Activated CD4-positive, alpha-beta T cell treated with anti-CD3 and anti-CD28 coated beads, Interleukin-2, amount 10 ng/mL, durations not matched to agents 7 days and 5 days (primary cell): ENCODE data around the gene XRN1. TPM values are rescaled to one million over a fixed set of nuclear protein-coding genes. Genes with fewer than 3 reads are reported as not detected.

Experiments used
- CTCF ChIA-PET: fragments of 350-600 bp; sonication (Branson Sonifier 250); formaldehyde crosslinking; loops from one replicate; lab custom pipeline; 2021; ENCODE audit warnings: antibody characterized with exemption; lab: Charles Lee
- POLR2A ChIA-PET: fragments of 350-600 bp; sonication (Branson Sonifier 250); formaldehyde crosslinking; loops from one replicate; lab custom pipeline; 2021; ENCODE audit warnings: antibody characterized with exemption; lab: Charles Lee
- DNase-seq: peaks from one replicate; pipeline ENCODE4 v3.0.0-alpha.2; 2020
- H3K27ac Mint-ChIP-seq: one replicate; pipeline ENCODE4 v1.8.0; 2021; ENCODE audit warnings: mild to moderate bottlenecking, moderate library complexity, mixed read lengths
- H3K27me3 Mint-ChIP-seq: one replicate; pipeline ENCODE4 v1.8.0; 2021; ENCODE audit warnings: mixed read lengths
- H3K36me3 Mint-ChIP-seq: one replicate; pipeline ENCODE4 v1.8.0; 2021; ENCODE audit warnings: low read depth, mixed read lengths
- H3K4me1 Mint-ChIP-seq: one replicate; pipeline ENCODE4 v1.8.0; 2021; ENCODE audit warnings: mixed read lengths
- H3K4me3 Mint-ChIP-seq: one replicate; pipeline ENCODE4 v1.8.0; 2021; ENCODE audit warnings: mild to moderate bottlenecking, moderate library complexity, mixed read lengths
- H3K9me3 Mint-ChIP-seq: one replicate; pipeline ENCODE4 v1.8.0; 2021; ENCODE audit warnings: mixed read lengths
- total RNA-seq, 2 experiments: library from RNA; stranded (reverse); gene quantifications; one replicate each; pipeline ENCODE4 v1.2.3, GENCODE V29; 2021

XRN1 gene
- total RNA-seq, 2 experiments from 2014 or later, result 77.8 to 109 TPM

DNA sequence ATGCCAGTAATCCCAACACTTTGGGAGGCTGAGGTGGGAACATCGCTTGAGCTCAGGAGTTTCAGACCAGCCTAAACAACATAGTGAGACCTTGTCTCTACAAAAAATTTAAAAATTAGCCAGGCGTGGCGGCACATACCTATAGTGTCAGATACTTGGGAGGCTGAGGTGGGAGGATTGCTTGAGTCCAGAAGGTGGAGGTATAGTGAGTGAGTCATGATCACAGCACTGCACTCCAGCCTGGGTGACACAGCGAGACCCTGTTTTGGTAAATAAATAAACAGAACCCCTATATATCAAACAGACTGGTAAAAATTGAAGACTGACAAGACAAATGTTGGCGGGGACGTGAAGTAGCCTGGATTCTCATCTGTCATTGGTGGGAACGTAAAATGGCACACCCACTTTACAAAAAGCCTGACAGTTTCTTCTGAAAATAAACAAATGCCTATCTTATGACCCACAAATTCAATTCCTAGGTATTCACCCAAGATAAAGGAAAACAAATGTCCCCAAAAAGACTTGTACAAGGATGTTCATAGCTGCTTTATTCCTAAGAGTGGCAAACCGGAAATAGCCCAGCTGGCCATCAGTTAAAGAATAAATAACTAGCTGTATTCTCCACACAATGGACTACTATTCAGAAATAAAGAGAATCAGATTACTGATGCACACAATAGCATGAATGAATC is 175.5 kb downstream of the XRN1 start:
- no peak for DNase-seq
- CTCF ChIA-PET, result no interaction called here
- peaks cover 1% of the 10 kb centered on the region for H3K27me3 Mint-ChIP-seq
- peaks cover 32% of the 10 kb centered on the region for H3K4me1 Mint-ChIP-seq
- H3K9me3 Mint-ChIP-seq, result peaks cover 6% of the 10 kb centered on the region
- peak overlapping the region; percentile 54 for H3K27ac Mint-ChIP-seq
- POLR2A ChIA-PET, result no interaction called here
- peaks cover 3% of the 10 kb centered on the region for H3K36me3 Mint-ChIP-seq
- no peak overlapping the region for H3K4me3 Mint-ChIP-seq

DNA sequence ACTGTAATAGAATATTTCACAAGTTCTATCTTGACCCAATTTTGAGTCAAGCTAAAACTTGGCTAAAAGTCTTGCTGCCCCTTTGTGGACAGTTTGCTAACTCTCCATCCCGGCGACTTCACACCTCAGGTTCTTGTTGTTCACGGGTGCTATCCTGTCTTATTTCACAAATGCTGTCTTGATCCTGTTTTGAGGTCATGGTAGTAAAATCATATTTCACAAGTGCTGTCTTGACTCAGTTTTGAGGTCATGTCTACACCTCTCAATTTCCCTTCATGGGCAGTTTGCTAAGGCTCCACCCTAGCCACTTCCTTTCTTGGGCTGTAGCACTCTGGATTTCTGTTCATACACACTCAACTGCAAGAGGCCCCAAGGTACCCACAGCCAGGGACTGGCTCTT is 177.4 kb downstream of the XRN1 start:
- H3K27me3 Mint-ChIP-seq, result no peaks in the 10 kb centered on the region
- ChIA-PET CTCF (interaction anchor here (0.9 to 1.8 kb wide), 2 partner anchors 8 to 9 kb away, joined by 3 to 6 read pairs; no protein-coding TSS in a partner anchor), POLR2A (no interaction called here)
- H3K4me3 Mint-ChIP-seq, result peak overlapping the region; percentile 1
- peaks cover 3% of the 10 kb centered on the region for H3K36me3 Mint-ChIP-seq
- H3K27ac Mint-ChIP-seq, result peak overlapping the region; percentile 82
- DNase-seq, result peak; percentile 59
- H3K4me1 Mint-ChIP-seq, result peaks cover 24% of the 10 kb centered on the region
- H3K9me3 Mint-ChIP-seq, result peaks cover 9% of the 10 kb centered on the region

DNA sequence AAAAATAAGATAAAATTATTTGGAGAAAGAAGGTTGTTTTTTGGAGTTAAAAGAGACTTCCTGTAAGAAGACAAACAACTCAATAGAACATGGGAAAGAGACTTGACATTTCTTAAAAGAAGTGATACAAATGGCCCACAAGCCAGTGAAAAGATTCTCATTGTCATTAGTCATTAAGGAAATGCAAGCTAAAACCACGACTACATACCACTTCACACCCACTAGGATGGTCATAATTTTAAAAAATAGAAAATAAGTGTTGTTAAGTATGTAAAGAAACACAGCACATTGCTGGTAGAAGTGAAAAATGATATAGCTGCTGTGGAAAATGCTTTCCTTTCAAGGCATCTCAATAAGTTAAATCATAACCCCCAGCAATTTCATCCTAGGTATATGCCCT is 178.1 kb downstream of the XRN1 start:
- ChIA-PET POLR2A (interaction anchor here (0.7 kb wide), 1 partner anchor 151 kb away, joined by 4 read pairs; no protein-coding TSS in a partner anchor), CTCF (interaction anchor here (1.8 kb wide), 1 partner anchor 10 kb away, joined by 6 read pairs; no protein-coding TSS in a partner anchor)
- H3K27me3 Mint-ChIP-seq, result no peaks in the 10 kb centered on the region
- H3K9me3 Mint-ChIP-seq, result peaks cover 12% of the 10 kb centered on the region
- DNase-seq, result no peak
- peaks cover 5% of the 10 kb centered on the region for H3K36me3 Mint-ChIP-seq
- H3K4me3 Mint-ChIP-seq, result no peak overlapping the region
- H3K27ac Mint-ChIP-seq, result peak overlapping the region; percentile 82
- peaks cover 20% of the 10 kb centered on the region for H3K4me1 Mint-ChIP-seq

DNA sequence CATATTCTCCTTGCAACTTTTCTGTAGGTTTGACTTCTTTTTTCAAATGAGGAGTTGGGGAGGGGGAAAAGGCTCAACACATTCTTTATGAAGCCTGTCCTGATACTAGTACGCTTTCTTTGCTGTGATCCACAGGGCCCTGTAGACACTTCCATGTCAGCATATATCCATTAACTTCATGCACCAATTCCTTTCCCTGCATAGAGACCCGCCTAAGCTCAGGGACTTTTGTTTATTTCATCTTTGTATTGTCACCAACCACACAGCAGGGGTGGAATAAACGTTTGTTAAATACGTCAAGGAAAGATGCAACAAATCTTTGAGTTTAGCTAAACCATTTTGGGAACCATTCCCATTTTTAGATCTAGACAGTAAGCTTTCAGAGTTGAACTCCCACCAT is 179.4 kb downstream of the XRN1 start:
- Mint-ChIP-seq H3K27me3 (no peaks in the 10 kb centered on the region), H3K4me3 (no peak overlapping the region), H3K9me3 (peaks cover 15% of the 10 kb centered on the region), H3K27ac (no peak overlapping the region), H3K4me1 (peaks cover 20% of the 10 kb centered on the region), H3K36me3 (peaks cover 5% of the 10 kb centered on the region)
- DNase-seq, result no peak
- ChIA-PET CTCF (interaction anchor here (1.1 kb wide), 1 partner anchor 12 kb away, joined by 7 read pairs; no protein-coding TSS in a partner anchor), POLR2A (no interaction called here)

DNA sequence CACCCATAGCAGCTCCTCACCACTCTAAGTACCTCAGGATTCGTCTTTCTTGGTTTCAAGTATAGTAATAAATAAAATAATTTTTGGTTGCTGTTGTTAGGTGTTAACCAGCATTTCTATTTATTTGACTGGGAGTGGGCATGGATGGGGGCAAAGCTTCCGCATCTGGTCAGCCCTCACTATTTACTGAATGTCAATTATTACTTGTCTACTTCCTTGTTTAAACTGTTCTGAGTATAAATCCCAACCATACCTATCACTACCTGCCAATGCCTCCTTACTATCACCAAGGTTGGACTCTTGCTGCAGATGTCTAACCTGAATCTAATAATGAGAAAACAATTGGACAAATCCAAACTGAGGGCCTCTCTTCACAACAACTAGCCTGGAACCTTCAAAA is 180.6 kb downstream of the XRN1 start:
- ChIA-PET CTCF (no interaction called here), POLR2A (no interaction called here)
- peaks cover 5% of the 10 kb centered on the region for H3K36me3 Mint-ChIP-seq
- no peak for DNase-seq
- H3K27me3 Mint-ChIP-seq, result no peaks in the 10 kb centered on the region
- H3K27ac Mint-ChIP-seq, result no peak overlapping the region
- H3K4me1 Mint-ChIP-seq, result peaks cover 20% of the 10 kb centered on the region
- H3K9me3 Mint-ChIP-seq, result peaks cover 12% of the 10 kb centered on the region
- H3K4me3 Mint-ChIP-seq, result no peak overlapping the region

DNA sequence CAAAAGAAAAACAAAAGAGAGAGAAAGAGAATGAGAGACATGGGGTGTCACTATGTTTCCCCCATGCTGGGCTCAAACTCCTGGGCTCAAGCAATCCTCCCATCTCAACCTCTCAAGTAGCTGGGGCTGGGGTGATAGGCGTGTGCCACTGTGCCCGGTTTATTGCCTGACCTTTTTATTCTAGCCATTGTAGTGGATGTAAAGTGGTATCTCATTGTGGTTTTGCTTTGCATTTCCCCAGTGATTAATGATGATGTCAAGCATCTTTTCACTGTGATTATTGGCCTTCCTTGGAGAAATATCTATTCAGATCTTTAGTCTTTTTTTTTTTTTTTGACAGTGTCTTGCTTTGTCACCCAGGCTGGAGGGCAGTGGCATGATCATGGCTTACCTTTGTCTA is 184.7 kb downstream of the XRN1 start:
- no peak overlapping the region for H3K4me3 Mint-ChIP-seq
- ChIA-PET CTCF (interaction anchor here (0.6 to 1.3 kb wide), 3 partner anchors 11 to 55 kb away, joined by 3 read pairs; no protein-coding TSS in a partner anchor), POLR2A (no interaction called here)
- peaks cover 9% of the 10 kb centered on the region for H3K9me3 Mint-ChIP-seq
- H3K27ac Mint-ChIP-seq, result no peak overlapping the region
- H3K27me3 Mint-ChIP-seq, result no peaks in the 10 kb centered on the region
- DNase-seq, result no peak
- H3K36me3 Mint-ChIP-seq, result peaks cover 2% of the 10 kb centered on the region
- H3K4me1 Mint-ChIP-seq, result no peaks in the 10 kb centered on the region

DNA sequence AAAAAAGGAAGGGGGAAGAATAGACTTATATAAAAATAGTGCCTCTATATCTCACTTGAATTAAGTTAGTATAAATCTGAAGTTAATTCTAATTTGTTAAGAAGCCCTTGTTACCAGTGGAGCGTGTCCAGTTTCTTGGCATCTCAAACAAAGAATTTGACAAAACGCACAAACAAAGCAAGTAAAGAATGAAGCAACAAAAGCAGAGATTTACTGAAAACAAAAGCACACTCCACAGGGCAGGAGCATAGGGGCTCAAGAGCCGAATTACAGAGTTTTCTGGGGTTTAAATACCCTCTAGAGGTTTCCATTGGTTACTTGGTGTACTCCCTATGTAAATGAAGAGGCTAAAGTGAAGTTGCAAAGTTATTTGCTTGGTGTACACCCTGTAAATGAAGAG is 188.5 kb downstream of the XRN1 start:
- CTCF ChIA-PET, result interaction anchor here (0.6 kb wide), 1 partner anchor 9 kb away, joined by 3 read pairs; no protein-coding TSS in a partner anchor
- DNase-seq, result no peak

DNA sequence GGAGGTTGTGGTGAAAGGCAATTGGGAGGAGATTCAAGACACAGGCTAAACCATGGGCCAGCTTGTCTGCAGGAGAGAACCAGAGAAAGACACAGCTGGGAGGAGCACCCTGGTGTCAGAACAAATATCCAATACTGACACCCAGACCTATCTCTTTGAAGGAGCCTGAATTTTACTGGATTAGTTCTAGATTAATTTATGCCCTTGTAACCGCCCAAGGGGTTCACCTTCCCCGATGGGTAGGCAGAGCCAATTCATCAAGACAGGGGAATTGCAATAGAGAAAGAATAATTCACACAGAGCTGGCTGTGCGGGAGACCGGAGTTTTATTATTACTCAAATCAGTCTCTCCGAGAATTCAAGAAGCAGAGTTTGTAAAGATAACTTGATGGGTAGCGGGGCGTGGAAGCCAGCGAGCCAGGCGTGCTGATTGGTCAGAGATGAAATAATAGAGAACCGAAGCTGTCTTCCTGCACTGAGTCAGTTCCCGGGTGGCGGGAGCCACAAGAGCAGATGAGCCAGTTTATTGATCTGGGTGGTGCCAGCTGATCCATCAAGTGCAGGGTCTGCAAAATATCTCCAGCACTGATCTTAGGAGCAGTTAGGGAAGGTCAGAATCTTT is 191.0 kb downstream of the XRN1 start:
- peaks cover 5% of the 10 kb centered on the region for H3K9me3 Mint-ChIP-seq
- CTCF ChIA-PET, result no interaction called here
- H3K27ac Mint-ChIP-seq, result no peak overlapping the region
- no peaks in the 10 kb centered on the region for H3K4me1 Mint-ChIP-seq
- DNase-seq, result no peak
- H3K36me3 Mint-ChIP-seq, result peaks cover 2% of the 10 kb centered on the region
- peaks cover 12% of the 10 kb centered on the region for H3K27me3 Mint-ChIP-seq
- POLR2A ChIA-PET, result no interaction called here
- no peak overlapping the region for H3K4me3 Mint-ChIP-seq

More for the DNA sequence above, 188.5 kb downstream of the XRN1 start:
- H3K4me3 Mint-ChIP-seq, result no peak overlapping the region
- peaks cover 5% of the 10 kb centered on the region for H3K9me3 Mint-ChIP-seq
- H3K27me3 Mint-ChIP-seq, result peaks cover 2% of the 10 kb centered on the region
- H3K4me1 Mint-ChIP-seq, result no peaks in the 10 kb centered on the region
- POLR2A ChIA-PET, result no interaction called here
- H3K36me3 Mint-ChIP-seq, result no peaks in the 10 kb centered on the region
- H3K27ac Mint-ChIP-seq, result no peak overlapping the region

Other genes starting within 250 kb of the XRN1 start
- 10 to 100 TPM; 12.2 to 13.2 TPM for gene GK5, start 222.5 kb downstream of the XRN1 start, total RNA-seq
- gene ATR, start 130.7 kb upstream of the XRN1 start, total RNA-seq, result 10 to 100 TPM; 31.5 to 31.8 TPM
- 1 to 10 TPM; 2.1 to 2.6 TPM for gene PLS1, start 148.4 kb upstream of the XRN1 start, total RNA-seq